KMS-11 (cell line): Measurements from ENCODE around the gene P2RX5.

Experiments used
- H2AFZ ChIP-seq: fragments of 200-600 bp; sonication (generic); 2 replicates; pipeline ENCODE4 v1.6.1; 2016; ENCODE audit warnings: antibody characterized with exemption, mixed run types, low read depth
- H3K27ac ChIP-seq: fragments of 200-600 bp; sonication (generic); 2 replicates; pipeline ENCODE4 v1.6.1; 2016; ENCODE audit warnings: mild to moderate bottlenecking, mixed run types
- H3K27me3 ChIP-seq: fragments of 200-600 bp; sonication (generic); 2 replicates; pipeline ENCODE4 v1.6.1; 2017; ENCODE audit warnings: mild to moderate bottlenecking, low read depth, mixed run types, moderate library complexity; ENCODE audit not compliant: insufficient read depth
- H3K36me3 ChIP-seq: fragments of 200-600 bp; sonication (generic); 2 replicates; pipeline ENCODE4 v1.6.1; 2017; ENCODE audit warnings: mild to moderate bottlenecking, mixed run types; ENCODE audit not compliant: insufficient read depth
- H3K4me1 ChIP-seq: fragments of 200-600 bp; sonication (generic); 2 replicates; pipeline ENCODE4 v1.6.1; 2016; ENCODE audit warnings: mild to moderate bottlenecking, low read depth, mixed run types; ENCODE audit not compliant: poor library complexity, severe bottlenecking
- H3K4me2 ChIP-seq: fragments of 200-600 bp; sonication (generic); 2 replicates; pipeline ENCODE4 v1.7.0; 2016; ENCODE audit warnings: mild to moderate bottlenecking, mixed run types
- H3K4me3 ChIP-seq: fragments of 200-600 bp; sonication (generic); IDR thresholded peaks from 2 replicates; pipeline ENCODE4 v1.6.1; 2017; ENCODE audit warnings: low read depth, low read length, mixed read lengths; ENCODE audit not compliant: insufficient read depth
- H3K79me2 ChIP-seq: fragments of 200-600 bp; sonication (generic); 2 replicates; pipeline ENCODE4 v1.6.1; 2016; ENCODE audit warnings: low read depth, mixed run types; ENCODE audit not compliant: insufficient read depth
- H3K9ac ChIP-seq: fragments of 200-600 bp; sonication (generic); 2 replicates; pipeline ENCODE4 v1.6.1; 2016; ENCODE audit warnings: mild to moderate bottlenecking, mixed run types
- H4K20me1 ChIP-seq: fragments of 200-600 bp; sonication (generic); 2 replicates; pipeline ENCODE4 v1.6.1; 2016; ENCODE audit warnings: mild to moderate bottlenecking, mixed run types; ENCODE audit not compliant: insufficient read depth
- TF ChIP-seq, protein P1 (sequence below): fragments of 200-600 bp; sonication (generic); conservative IDR thresholded peaks from 2 replicates; pipeline ENCODE4 v1.6.1; 2017; ENCODE audit warnings: low read depth, mild to moderate bottlenecking, antibody characterized with exemption, low read length, moderate library complexity, mixed read lengths

Gene P2RX5

DNA sequence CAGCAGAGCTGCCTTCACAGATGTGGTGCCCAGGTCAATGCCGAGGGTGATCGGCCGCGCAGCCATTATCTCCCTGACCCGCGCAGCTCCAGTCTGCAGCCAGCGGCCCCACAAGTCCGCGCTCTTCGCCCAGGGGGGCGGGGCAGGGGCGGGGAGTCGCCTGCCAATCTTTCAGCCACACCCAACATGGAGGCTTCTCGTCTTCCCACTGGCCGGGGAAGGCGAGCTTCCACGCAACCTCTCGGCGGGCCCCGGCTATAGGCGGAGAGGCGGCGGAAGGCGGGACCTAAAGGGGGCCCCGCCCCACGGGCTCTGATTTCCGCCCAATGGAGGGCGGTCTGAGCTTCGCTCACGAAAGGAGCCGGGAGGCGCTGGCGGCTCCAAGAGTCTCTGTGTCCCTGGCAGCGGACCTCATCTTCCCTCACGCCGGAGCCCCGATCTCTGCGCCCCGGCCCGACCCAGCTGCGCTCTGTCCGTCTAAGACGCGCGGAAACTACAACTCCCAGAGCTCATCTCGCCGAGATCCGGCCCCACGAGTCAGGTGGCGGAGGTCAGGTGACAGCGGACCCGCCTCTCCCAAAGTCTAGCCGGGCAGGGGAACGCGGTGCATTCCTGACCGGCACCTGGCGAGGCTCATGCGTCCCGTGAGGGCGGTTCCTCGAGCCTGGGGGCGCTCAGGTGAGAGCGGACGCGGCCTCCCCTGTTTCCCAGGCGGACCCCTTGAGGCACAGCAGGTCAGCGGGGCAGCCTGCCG lies 59.6 kb downstream of the P2RX5 start, which contains the start of the genes CTNS and SHPK:
CTNS (plus strand) TSS at position 607 of the 754 bp plus-strand sequence. CDS start 3,447 bp downstream, outside the sequence.
SHPK (minus strand) TSS at position 97 of the 754 bp plus-strand sequence; CDS start at position 66, 31 bp downstream.
- Histone ChIP-seq H3K79me2 (no peaks in the 10 kb centered on the region; the same call in 1 of the 2 replicates), H3K4me1 (peaks cover 30% of the 10 kb centered on the region), H3K9ac (peak within 1 kb of the TSS; percentile 53; the same call in 1 of the 2 replicates), H2AFZ (peak within 1 kb of the TSS; percentile 57), H3K4me2 (peak within 1 kb of the TSS; percentile 54), H3K4me3 (no peak within 1 kb of the TSS), H3K36me3 (no peaks in the 10 kb centered on the region), H4K20me1 (no peaks in the 10 kb centered on the region), H3K27ac (peak within 1 kb of the TSS; percentile 54), H3K27me3 (no peaks in the 10 kb centered on the region)
- TF ChIP-seq, protein P1, sequence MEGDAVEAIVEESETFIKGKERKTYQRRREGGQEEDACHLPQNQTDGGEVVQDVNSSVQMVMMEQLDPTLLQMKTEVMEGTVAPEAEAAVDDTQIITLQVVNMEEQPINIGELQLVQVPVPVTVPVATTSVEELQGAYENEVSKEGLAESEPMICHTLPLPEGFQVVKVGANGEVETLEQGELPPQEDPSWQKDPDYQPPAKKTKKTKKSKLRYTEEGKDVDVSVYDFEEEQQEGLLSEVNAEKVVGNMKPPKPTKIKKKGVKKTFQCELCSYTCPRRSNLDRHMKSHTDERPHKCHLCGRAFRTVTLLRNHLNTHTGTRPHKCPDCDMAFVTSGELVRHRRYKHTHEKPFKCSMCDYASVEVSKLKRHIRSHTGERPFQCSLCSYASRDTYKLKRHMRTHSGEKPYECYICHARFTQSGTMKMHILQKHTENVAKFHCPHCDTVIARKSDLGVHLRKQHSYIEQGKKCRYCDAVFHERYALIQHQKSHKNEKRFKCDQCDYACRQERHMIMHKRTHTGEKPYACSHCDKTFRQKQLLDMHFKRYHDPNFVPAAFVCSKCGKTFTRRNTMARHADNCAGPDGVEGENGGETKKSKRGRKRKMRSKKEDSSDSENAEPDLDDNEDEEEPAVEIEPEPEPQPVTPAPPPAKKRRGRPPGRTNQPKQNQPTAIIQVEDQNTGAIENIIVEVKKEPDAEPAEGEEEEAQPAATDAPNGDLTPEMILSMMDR, result no peak

DNA sequence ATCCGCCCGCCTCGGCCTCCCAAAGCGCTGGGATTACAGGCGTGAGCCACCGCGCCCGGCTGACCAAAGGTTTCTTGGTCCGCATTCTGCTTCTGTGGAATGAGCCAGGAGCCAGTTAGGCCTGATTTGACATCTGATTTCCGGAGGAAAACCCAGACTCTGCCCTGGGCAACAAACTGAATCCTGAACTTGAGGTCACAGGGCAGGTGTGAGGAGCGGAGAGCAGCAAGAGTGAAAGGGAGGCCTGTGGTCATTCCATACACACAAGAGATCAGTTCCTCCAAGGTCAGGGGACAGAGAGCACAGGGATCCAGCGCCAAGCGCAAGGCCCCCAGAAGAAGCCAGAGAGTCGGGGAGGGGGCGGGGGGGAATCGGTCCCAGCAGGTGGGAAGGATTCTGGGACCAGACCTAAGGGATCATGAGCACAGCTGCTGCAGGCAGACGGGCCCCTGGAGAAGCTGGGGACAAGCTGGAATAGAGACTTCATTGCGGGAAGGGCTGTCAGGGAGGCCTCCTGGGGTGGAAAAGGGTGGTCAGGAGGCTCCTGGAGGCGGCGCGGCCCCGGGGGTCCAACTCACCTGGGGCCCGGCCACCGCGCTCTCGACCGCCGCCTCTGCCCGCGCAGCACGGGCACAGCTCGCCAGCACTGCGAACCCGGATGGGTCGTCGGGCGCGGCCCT lies 60.3 kb downstream of the P2RX5 start:
- no peaks in the 10 kb centered on the region for H3K36me3 ChIP-seq

DNA sequence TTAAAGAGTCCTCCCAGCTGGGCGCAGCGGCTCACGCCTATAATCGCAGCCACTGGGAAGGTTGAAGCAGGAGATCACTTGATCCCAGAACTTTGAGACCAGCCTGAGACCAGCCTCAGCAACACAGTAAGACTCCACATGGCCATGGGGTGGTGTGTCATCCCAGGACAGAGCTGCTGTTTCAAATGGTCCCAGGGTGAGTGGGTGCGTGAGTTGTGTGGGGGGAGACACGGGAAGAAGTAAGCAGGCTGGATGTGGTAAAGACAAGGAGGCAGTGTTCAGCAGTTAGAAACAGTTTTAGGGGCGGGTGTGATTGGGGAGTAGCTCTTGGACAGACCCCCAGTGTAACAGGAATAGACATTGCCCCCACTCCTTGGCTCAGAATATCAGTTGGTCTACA lies 63.7 kb downstream of the P2RX5 start:
- Histone ChIP-seq H4K20me1 (no peaks in the 10 kb centered on the region), H3K27me3 (no peaks in the 10 kb centered on the region), H3K27ac (no peak overlapping the region), H3K79me2 (no peaks in the 10 kb centered on the region), H3K4me2 (no peak overlapping the region), H3K36me3 (no peaks in the 10 kb centered on the region), H3K4me3 (no peak overlapping the region), H3K9ac (no peak overlapping the region), H2AFZ (no peak overlapping the region), H3K4me1 (no peaks in the 10 kb centered on the region)
- TF ChIP-seq, protein P1, result no peak

More for the DNA sequence above, 60.3 kb downstream of the P2RX5 start:
- Histone ChIP-seq H3K4me3 (no peak overlapping the region), H3K79me2 (no peaks in the 10 kb centered on the region; the same call in 1 of the 2 replicates), H3K4me1 (peaks cover 23% of the 10 kb centered on the region), H3K27me3 (no peaks in the 10 kb centered on the region), H3K4me2 (peak overlapping the region; percentile 52), H4K20me1 (no peaks in the 10 kb centered on the region), H3K9ac (peak overlapping the region; percentile 15; the same call in 1 of the 2 replicates), H3K27ac (no peak overlapping the region), H2AFZ (peak overlapping the region; percentile 57)
- TF ChIP-seq, protein P1, result no peak

DNA sequence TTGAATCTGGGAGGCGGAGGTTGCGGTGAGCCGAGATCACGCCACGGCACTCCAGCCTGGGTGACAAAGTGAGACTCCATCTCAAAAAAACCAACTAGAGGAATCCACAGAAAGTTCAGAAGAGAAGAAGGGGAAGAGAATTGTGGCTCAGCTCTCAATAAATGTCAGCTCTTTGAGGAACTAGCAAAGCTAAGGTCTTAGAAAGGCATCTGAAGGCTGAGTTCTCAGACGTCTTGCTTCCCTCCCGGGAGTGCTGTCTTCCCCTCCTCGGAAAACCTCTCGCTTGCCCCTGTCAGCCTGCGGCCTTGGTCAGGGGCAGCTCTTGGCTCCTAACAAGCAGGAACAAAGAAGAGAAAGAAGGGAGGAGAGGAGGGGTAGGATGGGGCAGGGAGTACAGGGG lies 65.2 kb downstream of the P2RX5 start:
- no peaks in the 10 kb centered on the region for H4K20me1 ChIP-seq
- H3K27me3 ChIP-seq, result no peaks in the 10 kb centered on the region
- no peaks in the 10 kb centered on the region for H3K36me3 ChIP-seq
- no peaks in the 10 kb centered on the region for H3K4me1 ChIP-seq
- no peak overlapping the region for H3K9ac ChIP-seq
- no peak overlapping the region for H3K4me2 ChIP-seq
- H3K79me2 ChIP-seq, result no peaks in the 10 kb centered on the region
- no peak overlapping the region for H3K27ac ChIP-seq
- H2AFZ ChIP-seq, result no peak overlapping the region
- TF ChIP-seq, protein P1, result no peak
- H3K4me3 ChIP-seq, result no peak overlapping the region
